ENCODE results near the gene EXT2.

Gene EXT2

DNA sequence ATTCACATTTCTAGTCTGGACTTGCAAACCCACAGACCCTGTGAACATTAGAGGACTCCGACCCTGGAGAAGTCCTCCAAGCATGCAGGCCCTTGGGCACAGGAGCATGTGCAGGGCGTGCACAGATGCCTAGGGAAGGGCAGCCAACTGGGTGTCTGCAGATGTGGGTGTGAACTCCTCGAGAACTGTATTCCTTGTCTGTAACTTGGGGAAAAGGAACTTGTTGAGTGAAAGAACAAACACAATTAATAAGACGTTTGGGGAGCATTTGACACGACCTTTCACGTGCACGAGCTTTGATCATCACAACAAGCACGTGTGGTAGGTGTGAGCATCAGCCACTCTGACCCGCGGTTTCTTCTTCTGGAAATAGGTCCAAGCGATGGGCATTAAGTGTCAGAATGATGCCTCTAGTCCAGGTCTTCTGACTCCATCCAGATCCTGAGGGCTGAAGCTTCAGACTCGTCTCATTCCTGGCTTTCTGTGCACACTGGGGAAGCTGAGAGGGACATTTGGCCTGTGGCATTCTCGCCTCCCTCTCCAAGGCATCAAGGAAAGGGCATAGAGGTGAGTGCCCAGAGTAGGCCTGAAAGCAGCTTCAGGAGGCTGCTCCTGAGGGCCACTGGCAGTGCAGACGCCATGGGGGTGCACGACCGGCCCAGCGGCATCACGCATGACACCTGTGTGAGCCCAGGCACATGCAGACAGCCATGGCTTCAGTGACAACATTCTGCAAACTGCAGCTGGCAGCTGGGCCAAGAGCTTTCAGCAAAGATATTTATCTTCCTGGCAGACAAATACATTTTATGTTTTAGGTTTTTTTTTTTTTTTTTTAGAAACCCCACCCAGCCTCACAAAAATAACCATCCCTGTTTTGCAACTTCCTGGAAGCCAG lies 182.0 kb downstream of the EXT2 start:
- no peak for DNase-seq (ENCODE audit: low read depth, low spot score)
- no peak overlapping the region for H3K27ac ChIP-seq

DNA sequence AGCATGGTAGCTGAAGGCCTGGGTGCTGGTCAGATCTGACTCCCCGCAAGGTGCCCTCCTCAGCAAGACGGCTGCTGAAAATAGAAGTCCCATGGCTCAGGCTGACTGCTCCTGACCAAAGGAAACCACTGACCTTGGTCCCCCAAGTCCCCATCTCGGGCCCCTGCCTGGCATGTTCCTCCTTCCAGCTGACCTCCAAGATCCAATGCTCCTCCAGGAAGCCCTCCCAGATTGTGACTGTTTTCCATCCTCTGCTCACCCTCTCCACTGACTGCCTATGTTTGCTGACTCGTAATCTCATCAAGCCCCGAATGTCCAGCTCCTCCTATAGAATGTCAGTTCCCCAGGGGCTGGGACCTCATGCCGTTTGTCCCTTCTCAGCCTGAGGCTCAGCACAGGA lies 184.0 kb downstream of the EXT2 start:
- H3K27ac ChIP-seq = no peak overlapping the region
- DNase-seq (ENCODE audit: low read depth, low spot score) = no peak

DNA sequence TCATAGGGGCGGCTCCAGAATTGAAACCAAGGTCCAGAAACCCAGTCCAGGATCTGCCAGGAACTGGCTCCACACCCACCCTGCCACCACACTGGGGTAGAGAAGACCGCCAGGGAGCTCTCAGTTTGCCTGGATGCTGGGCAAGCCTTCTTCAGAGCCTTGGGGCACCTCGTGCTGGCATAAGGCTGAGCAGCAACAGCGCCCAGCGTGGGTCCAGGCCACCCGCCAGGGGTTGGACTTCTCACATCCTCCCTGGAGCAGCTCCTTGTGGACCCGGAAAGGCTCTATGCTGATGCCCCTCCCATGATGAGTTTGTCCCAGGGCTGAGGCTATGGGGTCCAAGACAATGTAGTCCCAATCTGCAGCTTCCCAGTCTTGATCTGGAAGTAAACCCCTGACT lies 184.8 kb downstream of the EXT2 start:
- no peak overlapping the region for H3K27ac ChIP-seq
- DNase-seq (ENCODE audit: low read depth, low spot score) = no peak

DNA sequence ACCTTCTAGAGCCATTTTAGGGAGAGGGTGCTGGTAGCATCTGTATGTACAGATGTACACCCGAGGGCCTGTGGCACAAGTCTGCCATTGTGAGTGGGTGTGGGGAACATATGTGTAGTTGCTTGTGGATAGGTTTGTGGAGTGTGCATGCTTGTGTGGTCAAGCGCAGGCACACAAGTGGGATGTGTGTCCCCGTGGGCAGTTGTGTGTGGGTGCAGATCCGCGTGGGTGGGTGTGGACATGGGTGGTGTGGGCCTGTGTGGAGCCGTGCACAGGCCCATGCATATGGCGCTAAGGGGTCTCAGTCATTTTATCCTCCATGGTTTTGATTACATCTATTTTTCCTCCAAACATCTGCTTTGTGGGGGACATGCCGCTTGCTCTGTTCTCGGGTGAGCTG lies 185.7 kb downstream of the EXT2 start:
- H3K27ac ChIP-seq = no peak overlapping the region

DNA sequence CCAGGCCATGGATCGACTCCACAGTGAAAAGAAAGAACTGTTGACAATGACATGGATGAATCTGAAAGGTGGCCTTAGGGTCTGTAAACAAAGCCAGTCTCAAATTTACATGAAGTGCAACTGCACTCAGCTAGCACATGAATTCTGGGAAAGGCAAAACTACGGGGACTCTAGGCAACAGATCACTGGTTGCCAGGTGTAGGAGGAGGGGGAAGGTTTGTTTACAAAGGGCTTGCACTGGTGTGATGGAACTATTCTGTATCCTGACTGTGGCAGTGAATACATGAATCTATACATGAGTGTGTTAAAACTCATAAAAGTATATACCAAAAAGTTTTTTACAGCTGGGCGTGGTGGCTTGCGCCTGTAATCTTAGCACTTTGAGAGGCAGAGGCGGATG lies 187.1 kb downstream of the EXT2 start:
- no peak overlapping the region for H3K27ac ChIP-seq
- no peak for DNase-seq (ENCODE audit: low read depth, low spot score)

More for the DNA sequence above, 185.7 kb downstream of the EXT2 start:
- DNase-seq (ENCODE audit: low read depth, low spot score) = no peak

DNA sequence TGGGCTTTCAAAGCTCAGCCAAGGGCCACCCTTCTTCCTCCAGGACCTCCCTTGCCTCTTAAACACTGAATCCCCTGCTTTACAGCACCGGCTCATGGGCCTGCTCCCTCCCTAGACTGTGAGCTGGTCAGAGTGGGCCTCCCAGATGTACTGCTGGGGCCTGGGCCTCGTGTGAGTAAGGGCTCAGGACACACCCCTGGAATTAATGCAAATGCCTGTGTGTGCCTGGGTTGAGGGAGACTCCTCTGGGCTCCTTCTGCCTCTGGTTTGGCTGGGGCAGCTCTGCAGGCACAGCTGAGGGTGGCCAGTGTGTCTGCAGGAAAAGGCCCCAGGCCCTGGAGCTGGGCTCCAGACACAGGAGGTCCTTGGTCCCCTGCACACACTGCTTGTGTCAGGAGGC lies 190.3 kb downstream of the EXT2 start:
- H3K27ac ChIP-seq = no peak overlapping the region
- DNase-seq (ENCODE audit: low read depth, low spot score) = no peak

DNA sequence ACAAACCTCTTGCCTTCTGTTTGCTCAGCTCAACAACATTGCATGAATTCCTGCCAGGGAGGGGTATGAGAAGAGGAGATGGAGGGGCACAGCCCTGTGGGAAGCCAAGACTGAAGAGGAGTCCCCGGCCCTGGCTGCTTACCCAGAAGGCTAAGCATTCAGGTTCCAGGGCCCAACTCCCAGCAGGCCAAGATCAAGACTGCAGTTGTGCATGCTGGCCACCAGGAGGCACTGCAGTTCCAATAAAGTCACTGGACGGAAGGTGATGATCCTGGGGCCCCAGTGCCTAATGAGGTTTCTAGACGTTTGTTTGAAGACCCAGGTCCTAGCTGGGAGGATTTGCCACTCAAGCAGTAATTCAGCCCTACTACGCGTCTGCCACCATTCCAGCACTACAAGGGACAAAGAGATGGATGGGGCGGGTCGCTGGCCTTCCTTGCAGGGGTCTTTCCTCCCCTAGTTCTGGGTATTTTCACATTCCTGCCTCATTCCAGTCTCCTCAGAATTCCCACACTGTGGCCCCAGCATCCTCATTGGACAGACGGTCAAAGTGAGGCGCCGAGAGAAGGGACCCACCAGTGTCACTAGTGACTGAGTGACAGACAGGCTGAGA lies 190.9 kb downstream of the EXT2 start:
- no peak for DNase-seq (ENCODE audit: low read depth, low spot score)
- no peak overlapping the region for H3K27ac ChIP-seq

DNA sequence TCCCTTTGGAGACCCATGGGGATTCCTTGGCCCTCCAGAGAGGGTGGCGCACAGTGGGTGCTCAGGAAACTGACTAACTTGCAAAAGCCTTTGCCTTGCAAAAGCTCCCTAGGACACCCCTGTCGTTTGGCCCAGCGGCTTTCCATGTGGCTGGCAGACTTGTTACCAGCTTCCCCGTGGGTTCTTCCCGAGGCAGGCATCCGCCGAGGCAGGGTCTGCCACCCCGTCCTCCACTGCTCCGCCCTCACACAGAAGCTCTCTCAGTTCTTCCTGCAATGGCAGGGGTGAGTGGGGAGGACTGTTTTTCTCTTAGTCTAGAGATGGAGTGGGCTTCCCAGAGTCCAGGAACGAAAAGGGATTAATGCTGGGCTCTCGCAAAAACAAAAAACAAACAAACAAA lies 191.4 kb downstream of the EXT2 start:
- no peak overlapping the region for H3K27ac ChIP-seq
- DNase-seq (ENCODE audit: low read depth, low spot score) = no peak

DNA sequence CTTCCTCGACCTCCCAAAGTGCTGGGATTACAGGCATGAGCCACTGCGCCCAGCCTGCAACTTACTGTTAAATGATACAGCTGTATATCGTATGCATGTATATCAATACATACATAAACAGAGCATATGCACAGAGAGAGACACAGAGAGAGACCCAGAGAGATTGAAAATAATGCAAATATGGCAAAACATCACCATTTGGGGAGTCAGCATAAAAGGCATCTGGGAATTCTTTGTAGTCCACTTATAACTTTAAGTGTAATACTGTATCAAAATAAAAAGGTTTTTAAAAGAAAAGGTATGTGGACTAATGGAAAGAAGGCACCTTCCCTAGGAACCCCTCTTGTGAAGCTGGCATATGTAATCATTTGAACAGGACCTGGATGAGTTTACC lies 192.7 kb downstream of the EXT2 start:
- H3K27ac ChIP-seq = no peak overlapping the region
- DNase-seq (ENCODE audit: low read depth, low spot score) = no peak

DNA sequence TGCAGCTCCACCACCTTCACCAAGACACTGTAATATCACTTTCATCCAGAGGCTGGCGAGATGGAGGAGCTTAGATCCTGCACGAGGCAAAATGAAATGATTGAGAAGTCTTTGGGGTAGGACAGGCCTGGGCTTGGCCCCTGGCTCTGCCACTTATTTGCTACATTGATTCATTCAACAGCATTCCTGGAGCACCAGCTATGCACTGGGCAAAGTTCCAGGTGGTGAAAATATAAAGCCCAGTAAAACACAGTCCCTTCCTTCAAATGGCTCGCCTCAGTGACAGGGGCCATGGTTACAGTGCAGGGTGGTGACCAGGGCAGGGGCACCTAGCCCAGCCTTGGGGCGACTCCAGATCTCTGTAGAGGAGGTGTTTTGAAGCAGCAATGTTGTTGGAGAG lies 194.7 kb downstream of the EXT2 start:
- DNase-seq (ENCODE audit: low read depth, low spot score) = no peak
- H3K27ac ChIP-seq = no peak overlapping the region
